ENCODE results near the gene COG5. TPM values are rescaled to one million over a fixed set of nuclear protein-coding genes. Genes with fewer than 3 reads are reported as not detected.

Gene COG5
- total RNA-seq, 4 donors from 2014 or later: 20.8 to 49.7 (median 25.7) TPM

GRCh38 chr7:107332488-107333269, 231.0 kb downstream of the COG5 start:
- no peaks in the 10 kb centered on the region for H3K27me3 ChIP-seq
- H3K36me3 ChIP-seq: no peaks in the 10 kb centered on the region
- H3K27ac ChIP-seq: no peak overlapping the region
- ATAC-seq: no peak
- no peak for DNase-seq
- intact Hi-C loops (cut with DNase I; ENCODE audit: low total_unique reads): no loop called here
- in situ Hi-C loops (cut with MboI; ENCODE audit: low sequenced_read_pairs in 4 of 4): no loop called here
- no peak for TF ChIP-seq POLR2A (IDR thresholded peaks at IDR 0.05)
- TF ChIP-seq, protein P1, sequence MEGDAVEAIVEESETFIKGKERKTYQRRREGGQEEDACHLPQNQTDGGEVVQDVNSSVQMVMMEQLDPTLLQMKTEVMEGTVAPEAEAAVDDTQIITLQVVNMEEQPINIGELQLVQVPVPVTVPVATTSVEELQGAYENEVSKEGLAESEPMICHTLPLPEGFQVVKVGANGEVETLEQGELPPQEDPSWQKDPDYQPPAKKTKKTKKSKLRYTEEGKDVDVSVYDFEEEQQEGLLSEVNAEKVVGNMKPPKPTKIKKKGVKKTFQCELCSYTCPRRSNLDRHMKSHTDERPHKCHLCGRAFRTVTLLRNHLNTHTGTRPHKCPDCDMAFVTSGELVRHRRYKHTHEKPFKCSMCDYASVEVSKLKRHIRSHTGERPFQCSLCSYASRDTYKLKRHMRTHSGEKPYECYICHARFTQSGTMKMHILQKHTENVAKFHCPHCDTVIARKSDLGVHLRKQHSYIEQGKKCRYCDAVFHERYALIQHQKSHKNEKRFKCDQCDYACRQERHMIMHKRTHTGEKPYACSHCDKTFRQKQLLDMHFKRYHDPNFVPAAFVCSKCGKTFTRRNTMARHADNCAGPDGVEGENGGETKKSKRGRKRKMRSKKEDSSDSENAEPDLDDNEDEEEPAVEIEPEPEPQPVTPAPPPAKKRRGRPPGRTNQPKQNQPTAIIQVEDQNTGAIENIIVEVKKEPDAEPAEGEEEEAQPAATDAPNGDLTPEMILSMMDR (IDR thresholded peaks at IDR 0.05 in 4 of 5, conservative IDR thresholded peaks at IDR 0.05 in 1 of 5): no peak
- peaks cover 0 to 10% of the 10 kb centered on the region in 2 donors for H3K4me1 ChIP-seq
- H3K9me3 ChIP-seq: no peaks in the 10 kb centered on the region
- H3K4me3 ChIP-seq: no peak overlapping the region

DNA sequence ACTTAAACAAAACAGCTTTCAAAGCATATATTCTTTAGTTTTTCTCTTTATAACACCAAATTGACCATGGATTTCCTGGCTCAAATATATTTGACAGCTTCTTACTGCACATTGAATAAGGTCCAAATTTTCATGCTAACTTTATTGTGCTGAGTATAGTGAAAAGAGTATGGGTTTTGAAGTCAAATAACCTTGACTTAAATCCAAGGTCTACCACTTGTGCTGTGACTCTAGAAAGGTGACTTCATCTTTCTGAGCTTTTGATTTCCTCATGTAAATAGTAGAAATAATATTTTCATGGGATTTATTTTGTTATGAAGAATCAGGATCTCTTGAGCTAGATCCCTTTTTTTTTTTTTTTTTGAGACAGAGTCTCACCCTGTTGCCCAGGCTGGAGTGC, 233.2 kb downstream of the COG5 start:
- no peaks in the 10 kb centered on the region for H3K9me3 ChIP-seq
- no peaks in the 10 kb centered on the region for H3K36me3 ChIP-seq
- no peak for DNase-seq
- H3K4me3 ChIP-seq: no peak overlapping the region
- intact Hi-C loops (cut with DNase I; ENCODE audit: low total_unique reads) (no loop called here), in situ Hi-C loops (cut with MboI; ENCODE audit: low sequenced_read_pairs in 4 of 4) (no loop called here)
- ATAC-seq: no peak
- H3K27ac ChIP-seq: no peak overlapping the region
- TF ChIP-seq POLR2A (IDR thresholded peaks at IDR 0.05): no peak
- TF ChIP-seq, protein P1 (IDR thresholded peaks at IDR 0.05 in 4 of 5, conservative IDR thresholded peaks at IDR 0.05 in 1 of 5): no peak
- peaks cover 0 to 10% of the 10 kb centered on the region in 2 donors for H3K4me1 ChIP-seq
- no peaks in the 10 kb centered on the region for H3K27me3 ChIP-seq

GRCh38 chr7:107327986-107328569, 235.6 kb downstream of the COG5 start:
- Histone ChIP-seq H3K9me3 (no peaks in the 10 kb centered on the region), H3K36me3 (no peaks in the 10 kb centered on the region), H3K4me3 (no peak overlapping the region), H3K4me1 (peaks cover 0 to 7% of the 10 kb centered on the region in 2 donors), H3K27me3 (no peaks in the 10 kb centered on the region), H3K27ac (no peak overlapping the region)
- in situ Hi-C loops (cut with MboI; ENCODE audit: low sequenced_read_pairs in 4 of 4): no loop called here
- intact Hi-C loops (cut with DNase I; ENCODE audit: low total_unique reads): no loop called here
- ATAC-seq (no peak), DNase-seq (no peak)
- TF ChIP-seq, protein P1 (IDR thresholded peaks at IDR 0.05 in 4 of 5, conservative IDR thresholded peaks at IDR 0.05 in 1 of 5): no peak
- no peak for TF ChIP-seq POLR2A (IDR thresholded peaks at IDR 0.05)

DNA sequence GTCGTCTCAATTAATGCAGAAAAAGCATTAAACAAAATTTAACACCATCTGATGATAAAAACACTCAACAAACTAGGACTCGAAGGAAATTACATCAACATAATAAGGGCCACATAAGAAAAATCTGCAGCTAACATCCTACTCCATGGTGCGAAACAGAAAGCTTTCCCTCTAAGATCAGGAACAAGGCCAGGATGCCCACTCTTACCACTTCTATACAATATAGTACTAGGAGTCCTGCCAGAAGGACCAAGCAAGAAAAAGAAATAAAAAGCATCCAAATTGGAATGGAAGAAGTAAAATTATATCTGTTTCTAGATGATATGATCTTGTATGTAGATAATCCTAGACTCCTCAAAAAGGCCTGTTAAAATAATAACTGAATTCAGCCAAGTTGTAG, 237.7 kb downstream of the COG5 start:
- H3K9me3 ChIP-seq: no peaks in the 10 kb centered on the region
- in situ Hi-C loops (cut with MboI; ENCODE audit: low sequenced_read_pairs in 4 of 4) (no loop called here), intact Hi-C loops (cut with DNase I; ENCODE audit: low total_unique reads) (no loop called here)
- H3K27me3 ChIP-seq: no peaks in the 10 kb centered on the region
- H3K27ac ChIP-seq: no peak overlapping the region
- no peak for ATAC-seq
- no peaks in the 10 kb centered on the region for H3K36me3 ChIP-seq
- no peak for DNase-seq
- no peak overlapping the region for H3K4me3 ChIP-seq
- TF ChIP-seq, protein P1 (IDR thresholded peaks at IDR 0.05 in 4 of 5, conservative IDR thresholded peaks at IDR 0.05 in 1 of 5): no peak
- TF ChIP-seq POLR2A (IDR thresholded peaks at IDR 0.05): no peak
- no peaks in the 10 kb centered on the region for H3K4me1 ChIP-seq
